ENCODE measurements around the gene MYRIP. TPM values are rescaled to one million over a fixed set of nuclear protein-coding genes. Genes with fewer than 3 reads are reported as not detected.

Gene MYRIP
- total RNA-seq, 1 experiment from 2014 or later, result 1.6 TPM

DNA sequence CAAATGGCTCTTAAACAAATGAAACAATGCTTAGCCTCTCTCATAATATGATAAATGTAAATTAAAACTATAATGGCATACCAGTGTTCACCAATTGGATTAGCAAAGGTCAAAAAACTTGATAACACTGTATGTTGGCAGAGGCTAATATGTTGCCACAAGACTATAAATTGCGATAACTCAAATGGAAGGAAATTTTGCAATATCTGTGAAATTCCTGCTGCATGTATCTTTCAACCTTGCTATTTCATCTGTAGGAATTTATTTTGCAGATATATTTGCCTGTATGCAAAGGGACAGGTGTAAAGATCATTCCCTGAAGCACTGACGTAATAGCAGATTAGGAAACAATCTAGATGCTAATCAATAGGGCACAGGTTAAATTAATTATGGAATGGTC, 308.7 kb downstream of the MYRIP start:
- ChIA-PET POLR2A (no interaction called here), CTCF (no interaction called here)
- H3K36me3 Mint-ChIP-seq, result no peaks in the 10 kb centered on the region
- TF ChIP-seq, protein P1, sequence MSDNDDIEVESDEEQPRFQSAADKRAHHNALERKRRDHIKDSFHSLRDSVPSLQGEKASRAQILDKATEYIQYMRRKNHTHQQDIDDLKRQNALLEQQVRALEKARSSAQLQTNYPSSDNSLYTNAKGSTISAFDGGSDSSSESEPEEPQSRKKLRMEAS (CRISPR knock-in tag; IDR thresholded peaks at IDR 0.05), result no peak
- TF ChIP-seq, protein P2, sequence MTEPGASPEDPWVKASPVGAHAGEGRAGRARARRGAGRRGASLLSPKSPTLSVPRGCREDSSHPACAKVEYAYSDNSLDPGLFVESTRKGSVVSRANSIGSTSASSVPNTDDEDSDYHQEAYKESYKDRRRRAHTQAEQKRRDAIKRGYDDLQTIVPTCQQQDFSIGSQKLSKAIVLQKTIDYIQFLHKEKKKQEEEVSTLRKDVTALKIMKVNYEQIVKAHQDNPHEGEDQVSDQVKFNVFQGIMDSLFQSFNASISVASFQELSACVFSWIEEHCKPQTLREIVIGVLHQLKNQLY (CRISPR knock-in tag; IDR thresholded peaks at IDR 0.05), result no peak
- TF ChIP-seq, protein P3, sequence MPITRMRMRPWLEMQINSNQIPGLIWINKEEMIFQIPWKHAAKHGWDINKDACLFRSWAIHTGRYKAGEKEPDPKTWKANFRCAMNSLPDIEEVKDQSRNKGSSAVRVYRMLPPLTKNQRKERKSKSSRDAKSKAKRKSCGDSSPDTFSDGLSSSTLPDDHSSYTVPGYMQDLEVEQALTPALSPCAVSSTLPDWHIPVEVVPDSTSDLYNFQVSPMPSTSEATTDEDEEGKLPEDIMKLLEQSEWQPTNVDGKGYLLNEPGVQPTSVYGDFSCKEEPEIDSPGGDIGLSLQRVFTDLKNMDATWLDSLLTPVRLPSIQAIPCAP (CRISPR knock-in tag; IDR thresholded peaks at IDR 0.05), result no peak
- TF ChIP-seq RORB (CRISPR knock-in tag; IDR thresholded peaks at IDR 0.05) (no peak), ZNF396 (CRISPR knock-in tag; IDR thresholded peaks at IDR 0.05; ENCODE audit: borderline replicate concordance) (no peak), TEAD4 (CRISPR knock-in tag; IDR thresholded peaks at IDR 0.05) (no peak), OVOL2 (CRISPR knock-in tag; IDR thresholded peaks at IDR 0.05; ENCODE audit: borderline replicate concordance) (no peak), FOXJ3 (CRISPR knock-in tag; IDR thresholded peaks at IDR 0.05; ENCODE audit: borderline replicate concordance) (no peak), SMAD3 (CRISPR knock-in tag; IDR thresholded peaks at IDR 0.05; ENCODE audit: borderline replicate concordance) (no peak), MXD4 (CRISPR knock-in tag; IDR thresholded peaks at IDR 0.05; ENCODE audit: borderline replicate concordance) (no peak), IRF2 (CRISPR knock-in tag; IDR thresholded peaks at IDR 0.05; ENCODE audit: borderline replicate concordance, low read depth) (no peak)
- TF ChIP-seq, protein P4, sequence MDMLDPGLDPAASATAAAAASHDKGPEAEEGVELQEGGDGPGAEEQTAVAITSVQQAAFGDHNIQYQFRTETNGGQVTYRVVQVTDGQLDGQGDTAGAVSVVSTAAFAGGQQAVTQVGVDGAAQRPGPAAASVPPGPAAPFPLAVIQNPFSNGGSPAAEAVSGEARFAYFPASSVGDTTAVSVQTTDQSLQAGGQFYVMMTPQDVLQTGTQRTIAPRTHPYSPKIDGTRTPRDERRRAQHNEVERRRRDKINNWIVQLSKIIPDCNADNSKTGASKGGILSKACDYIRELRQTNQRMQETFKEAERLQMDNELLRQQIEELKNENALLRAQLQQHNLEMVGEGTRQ (CRISPR knock-in tag; IDR thresholded peaks at IDR 0.05), result no peak
- TF ChIP-seq, protein P5, sequence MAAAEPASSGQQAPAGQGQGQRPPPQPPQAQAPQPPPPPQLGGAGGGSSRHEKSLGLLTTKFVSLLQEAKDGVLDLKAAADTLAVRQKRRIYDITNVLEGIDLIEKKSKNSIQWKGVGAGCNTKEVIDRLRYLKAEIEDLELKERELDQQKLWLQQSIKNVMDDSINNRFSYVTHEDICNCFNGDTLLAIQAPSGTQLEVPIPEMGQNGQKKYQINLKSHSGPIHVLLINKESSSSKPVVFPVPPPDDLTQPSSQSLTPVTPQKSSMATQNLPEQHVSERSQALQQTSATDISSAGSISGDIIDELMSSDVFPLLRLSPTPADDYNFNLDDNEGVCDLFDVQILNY (CRISPR knock-in tag; IDR thresholded peaks at IDR 0.05), result no peak
- H3K4me3 Mint-ChIP-seq, result no peak overlapping the region
- DNase-seq (ENCODE audit: low spot score) (no peak), ATAC-seq (no peak)
- H3K27ac Mint-ChIP-seq, result no peak overlapping the region
- H3K27me3 Mint-ChIP-seq (ENCODE audit: low read depth), result no peaks in the 10 kb centered on the region
- H3K9me3 Mint-ChIP-seq, result no peaks in the 10 kb centered on the region
- no peaks in the 10 kb centered on the region for H3K4me1 Mint-ChIP-seq

DNA sequence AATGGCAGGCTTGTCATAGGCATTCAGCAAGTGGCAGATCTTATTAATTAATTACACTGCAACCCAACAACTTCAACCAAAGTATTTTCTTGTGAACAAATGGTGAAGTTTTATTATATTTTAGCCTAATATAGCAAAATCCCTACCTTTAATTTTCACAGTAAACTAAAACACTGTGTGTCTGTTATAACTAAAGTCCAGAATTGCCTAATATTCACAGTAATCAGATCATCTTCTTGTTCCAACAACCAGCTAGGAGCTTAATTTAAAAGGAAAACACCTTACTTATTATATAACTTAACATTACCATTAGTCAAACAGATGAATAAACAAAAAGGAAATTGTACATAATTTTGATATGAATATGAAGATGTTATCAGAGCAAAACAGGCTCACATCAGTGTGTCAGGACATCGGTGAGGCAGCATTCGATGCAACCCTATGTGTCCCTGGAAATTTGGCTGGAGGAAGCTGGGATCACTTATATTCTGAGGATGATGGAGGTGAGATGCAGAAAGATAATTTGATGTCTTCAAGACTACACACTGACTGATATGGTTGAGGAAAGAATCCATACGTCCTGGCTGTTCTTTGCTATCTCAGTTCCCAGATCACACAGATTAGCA, 310.8 kb downstream of the MYRIP start:
- Mint-ChIP-seq H3K36me3 (no peaks in the 10 kb centered on the region), H3K9me3 (no peaks in the 10 kb centered on the region), H3K27ac (no peak overlapping the region), H3K4me1 (no peaks in the 10 kb centered on the region), H3K4me3 (no peak overlapping the region), H3K27me3 (ENCODE audit: low read depth) (no peaks in the 10 kb centered on the region)
- no peak for ATAC-seq
- ChIA-PET CTCF (interaction anchor here (1.1 kb wide), 1 partner anchor 9 kb away, joined by 3 read pairs; no protein-coding TSS in a partner anchor), POLR2A (no interaction called here)
- DNase-seq (ENCODE audit: low spot score), result no peak
- TF ChIP-seq NR3C1 (CRISPR knock-in tag; conservative IDR thresholded peaks at IDR 0.05; ENCODE audit: low read depth) (no peak), GTF2I (CRISPR knock-in tag; conservative IDR thresholded peaks at IDR 0.05) (no peak), NR2C2 (CRISPR knock-in tag; IDR thresholded peaks at IDR 0.05) (no peak), JUN (CRISPR knock-in tag; IDR thresholded peaks at IDR 0.05) (no peak), ZNF138 (CRISPR knock-in tag; conservative IDR thresholded peaks at IDR 0.05) (no peak), ZNF396 (CRISPR knock-in tag; IDR thresholded peaks at IDR 0.05; ENCODE audit: borderline replicate concordance) (no peak), SP1 (CRISPR knock-in tag; conservative IDR thresholded peaks at IDR 0.05) (no peak), ZNF423 (CRISPR knock-in tag; IDR thresholded peaks at IDR 0.05) (no peak)
- TF ChIP-seq, protein P6, sequence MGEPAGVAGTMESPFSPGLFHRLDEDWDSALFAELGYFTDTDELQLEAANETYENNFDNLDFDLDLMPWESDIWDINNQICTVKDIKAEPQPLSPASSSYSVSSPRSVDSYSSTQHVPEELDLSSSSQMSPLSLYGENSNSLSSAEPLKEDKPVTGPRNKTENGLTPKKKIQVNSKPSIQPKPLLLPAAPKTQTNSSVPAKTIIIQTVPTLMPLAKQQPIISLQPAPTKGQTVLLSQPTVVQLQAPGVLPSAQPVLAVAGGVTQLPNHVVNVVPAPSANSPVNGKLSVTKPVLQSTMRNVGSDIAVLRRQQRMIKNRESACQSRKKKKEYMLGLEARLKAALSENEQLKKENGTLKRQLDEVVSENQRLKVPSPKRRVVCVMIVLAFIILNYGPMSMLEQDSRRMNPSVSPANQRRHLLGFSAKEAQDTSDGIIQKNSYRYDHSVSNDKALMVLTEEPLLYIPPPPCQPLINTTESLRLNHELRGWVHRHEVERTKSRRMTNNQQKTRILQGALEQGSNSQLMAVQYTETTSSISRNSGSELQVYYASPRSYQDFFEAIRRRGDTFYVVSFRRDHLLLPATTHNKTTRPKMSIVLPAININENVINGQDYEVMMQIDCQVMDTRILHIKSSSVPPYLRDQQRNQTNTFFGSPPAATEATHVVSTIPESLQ (CRISPR knock-in tag; IDR thresholded peaks at IDR 0.05), result no peak
- TF ChIP-seq, protein P7, sequence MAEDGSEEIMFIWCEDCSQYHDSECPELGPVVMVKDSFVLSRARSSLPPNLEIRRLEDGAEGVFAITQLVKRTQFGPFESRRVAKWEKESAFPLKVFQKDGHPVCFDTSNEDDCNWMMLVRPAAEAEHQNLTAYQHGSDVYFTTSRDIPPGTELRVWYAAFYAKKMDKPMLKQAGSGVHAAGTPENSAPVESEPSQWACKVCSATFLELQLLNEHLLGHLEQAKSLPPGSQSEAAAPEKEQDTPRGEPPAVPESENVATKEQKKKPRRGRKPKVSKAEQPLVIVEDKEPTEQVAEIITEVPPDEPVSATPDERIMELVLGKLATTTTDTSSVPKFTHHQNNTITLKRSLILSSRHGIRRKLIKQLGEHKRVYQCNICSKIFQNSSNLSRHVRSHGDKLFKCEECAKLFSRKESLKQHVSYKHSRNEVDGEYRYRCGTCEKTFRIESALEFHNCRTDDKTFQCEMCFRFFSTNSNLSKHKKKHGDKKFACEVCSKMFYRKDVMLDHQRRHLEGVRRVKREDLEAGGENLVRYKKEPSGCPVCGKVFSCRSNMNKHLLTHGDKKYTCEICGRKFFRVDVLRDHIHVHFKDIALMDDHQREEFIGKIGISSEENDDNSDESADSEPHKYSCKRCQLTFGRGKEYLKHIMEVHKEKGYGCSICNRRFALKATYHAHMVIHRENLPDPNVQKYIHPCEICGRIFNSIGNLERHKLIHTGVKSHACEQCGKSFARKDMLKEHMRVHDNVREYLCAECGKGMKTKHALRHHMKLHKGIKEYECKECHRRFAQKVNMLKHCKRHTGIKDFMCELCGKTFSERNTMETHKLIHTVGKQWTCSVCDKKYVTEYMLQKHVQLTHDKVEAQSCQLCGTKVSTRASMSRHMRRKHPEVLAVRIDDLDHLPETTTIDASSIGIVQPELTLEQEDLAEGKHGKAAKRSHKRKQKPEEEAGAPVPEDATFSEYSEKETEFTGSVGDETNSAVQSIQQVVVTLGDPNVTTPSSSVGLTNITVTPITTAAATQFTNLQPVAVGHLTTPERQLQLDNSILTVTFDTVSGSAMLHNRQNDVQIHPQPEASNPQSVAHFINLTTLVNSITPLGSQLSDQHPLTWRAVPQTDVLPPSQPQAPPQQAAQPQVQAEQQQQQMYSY (CRISPR knock-in tag; IDR thresholded peaks at IDR 0.05), result no peak
- TF ChIP-seq, protein P5 (CRISPR knock-in tag; IDR thresholded peaks at IDR 0.05), result no peak
- TF ChIP-seq, protein P4 (CRISPR knock-in tag; IDR thresholded peaks at IDR 0.05), result no peak
